Thyroid gland (tissue), 4 donors: Measurements from ENCODE around the gene KRTAP5-6.

Experiments used
- CTCF ChIP-seq, 6 experiments: fragments of 200-600 bp in 3 of 6; fragments of 450-650 bp in 3 of 6; sonication (generic) in 3 of 6; IDR thresholded peaks; one replicate each; pipeline ENCODE4 v1.5.1; 2016 to 2019; ENCODE audit warnings: antibody characterized with exemption in 6 of 6, mild to moderate bottlenecking in 2 of 6, inconsistent platforms in 1 of 6, moderate library complexity in 1 of 6
- POLR2A ChIP-seq, 2 donors: fragments of 450-650 bp; IDR thresholded peaks; one replicate each; pipeline ENCODE4 v1.6.1; 2017; ENCODE audit warnings: antibody characterized with exemption in 2 of 2, mild to moderate bottlenecking in 2 of 2, moderate library complexity in 1 of 2

- TF ChIP-seq CTCF (IDR thresholded peaks at IDR 0.05) (no peak), POLR2A (IDR thresholded peaks at IDR 0.05) (no peak)
These were observed 30.9 kb downstream of the KRTAP5-6 start for GRCh38 chr11:1727861-1728260.
